ENCODE results near the gene TMBIM1.

Gene TMBIM1

DNA sequence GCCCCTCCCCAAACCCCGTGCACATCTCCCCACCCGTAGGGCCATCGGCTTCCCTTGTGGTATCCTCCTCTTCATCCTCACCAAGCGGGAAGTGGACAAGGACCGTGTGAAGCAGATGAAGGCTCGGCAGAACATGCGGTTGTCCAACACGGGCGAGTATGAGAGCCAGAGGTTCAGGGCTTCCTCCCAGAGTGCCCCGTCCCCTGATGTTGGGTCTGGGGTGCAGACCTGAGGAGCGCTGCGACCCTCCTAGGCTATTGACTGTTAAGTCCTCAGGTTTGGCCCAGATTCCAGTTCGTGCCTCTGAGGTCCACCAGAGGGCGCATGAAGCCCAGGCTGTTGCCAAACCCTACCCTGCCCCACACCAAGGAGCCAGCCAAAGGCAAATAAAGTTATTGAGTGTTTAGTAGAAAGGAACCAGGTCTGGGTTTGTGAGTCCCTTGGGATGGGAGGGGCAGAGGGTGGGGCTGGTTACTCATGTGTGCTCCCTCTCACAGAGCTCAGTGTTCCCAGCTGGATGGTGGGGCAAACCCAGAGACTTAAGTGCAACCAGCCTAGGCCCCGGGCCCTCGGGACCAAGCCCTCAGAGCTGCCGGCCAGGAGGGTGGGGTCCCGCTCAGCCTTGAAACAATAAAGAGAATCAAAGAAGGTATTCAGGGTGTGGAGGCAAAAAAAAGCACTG is 19.6 kb downstream of the TMBIM1 start:
- DNase-seq (ENCODE audit: low spot score): peak; percentile 81

DNA sequence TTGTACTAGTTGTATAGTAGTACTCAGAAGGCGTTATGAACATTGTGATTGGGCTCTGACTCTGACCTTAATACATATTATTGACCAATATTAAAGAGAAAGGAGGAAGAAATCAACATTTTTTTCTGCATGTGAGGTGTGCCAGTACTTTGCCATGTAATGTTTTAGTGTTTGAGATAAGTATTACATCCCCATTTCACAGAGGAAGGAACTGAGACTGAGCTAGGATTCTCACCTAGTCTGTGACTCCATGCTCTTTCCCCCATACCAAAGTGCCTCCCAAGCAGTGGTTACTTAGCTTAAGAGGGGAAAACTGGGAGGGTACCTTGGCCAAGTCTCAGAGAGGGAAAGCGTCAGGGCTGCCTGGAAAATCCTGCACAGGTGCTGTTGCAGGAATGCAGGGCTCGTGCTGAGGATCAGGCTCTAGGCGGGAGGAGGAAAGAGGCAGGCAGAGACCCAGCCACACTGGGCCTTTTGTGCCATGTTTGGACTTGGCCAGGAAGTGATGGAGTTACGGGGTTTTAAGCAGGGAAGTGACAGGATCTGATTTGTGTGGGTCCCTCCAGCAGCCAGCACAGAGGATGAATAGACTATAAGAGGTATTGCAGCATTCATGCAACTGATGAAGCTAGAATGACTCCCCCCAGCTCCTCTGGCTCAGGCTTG is 20.3 kb downstream of the TMBIM1 start:
- DNase-seq (ENCODE audit: low spot score): no peak

- no peak for DNase-seq (ENCODE audit: low spot score)
Measured at GRCh38 chr2:218271487-218271797, 20.9 kb downstream of the TMBIM1 start.

DNA sequence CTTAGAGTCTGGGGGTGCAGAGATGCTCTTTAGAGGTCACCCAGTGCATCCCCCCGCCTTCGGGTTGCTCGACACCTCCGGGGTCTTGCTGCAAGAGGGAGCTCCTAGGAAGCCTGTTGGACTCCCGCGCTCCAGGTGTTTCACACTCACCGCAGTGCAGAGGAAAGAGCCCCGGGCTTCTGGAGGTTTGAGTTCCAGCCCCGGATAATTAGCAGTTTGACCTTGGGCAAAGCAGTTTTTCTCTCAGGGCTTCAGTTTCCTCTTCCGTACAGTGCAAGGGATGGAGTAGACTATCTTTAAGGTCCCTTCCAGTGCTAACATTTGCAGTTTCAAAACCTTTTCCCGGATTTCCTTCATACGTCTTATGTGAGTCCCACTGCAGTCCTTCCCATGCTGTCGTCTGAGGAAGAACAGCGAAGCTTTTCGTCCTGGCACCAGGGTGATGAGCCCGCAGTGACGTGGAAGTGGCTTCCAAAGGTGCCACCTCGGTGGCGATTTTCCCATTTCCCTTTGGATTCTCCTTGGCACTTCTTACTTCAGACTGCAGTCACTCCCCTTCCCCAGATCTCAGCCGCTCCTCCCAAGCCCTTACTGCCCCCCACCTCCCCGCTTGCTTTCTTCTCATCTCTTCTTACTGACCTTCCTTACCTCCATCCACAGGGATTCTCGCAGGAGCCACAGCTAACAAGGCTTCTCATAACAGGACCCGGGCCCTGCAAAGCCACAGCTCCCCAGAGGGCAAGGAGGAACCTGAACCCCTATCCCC is 21.4 kb downstream of the TMBIM1 start:
- no peak for DNase-seq (ENCODE audit: low spot score)

DNA sequence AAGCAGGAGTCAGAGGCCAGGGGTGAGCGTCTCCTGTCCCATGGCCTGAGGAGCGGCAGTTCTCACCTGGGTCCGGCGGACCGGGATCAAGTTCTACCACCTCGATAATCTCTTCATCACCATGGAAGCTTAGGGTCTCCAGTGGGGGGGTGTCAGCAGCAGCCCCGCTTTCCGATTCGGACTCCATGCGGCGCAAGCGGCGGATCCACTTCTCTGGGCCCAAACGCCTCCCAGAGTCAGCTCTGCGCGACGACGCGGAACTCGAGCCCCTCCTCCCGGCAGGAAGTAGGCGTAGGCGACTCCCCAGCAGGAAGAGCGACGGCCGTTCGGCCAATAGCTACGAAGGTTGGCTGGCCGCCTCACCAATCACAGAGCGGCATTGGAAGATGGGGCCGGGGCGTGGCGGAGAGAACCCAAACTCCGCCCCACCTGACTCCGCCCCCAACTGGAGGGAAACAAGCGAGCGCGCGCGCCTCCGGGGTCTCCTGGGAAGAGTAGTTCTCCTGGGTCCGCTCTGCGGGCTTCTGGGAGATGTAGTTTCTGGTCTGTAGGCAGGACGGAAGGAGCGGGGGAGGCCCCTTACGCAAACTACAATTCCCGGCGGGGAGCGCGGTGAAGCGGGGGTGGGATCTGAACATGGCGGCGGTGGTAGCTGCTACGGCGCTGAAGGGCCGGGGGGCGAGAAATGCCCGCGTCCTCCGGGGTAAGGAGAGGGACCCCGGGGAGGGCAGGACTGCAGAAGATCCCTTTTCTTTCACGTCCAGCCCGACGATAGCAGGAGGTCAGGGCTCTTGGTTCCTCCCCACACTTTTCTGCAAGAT is 22.2 kb downstream of the TMBIM1 start, which contains the start of the genes AAMP and PNKD:
TSS of gene AAMP (minus strand) at position 238 of the 821 bp plus-strand sequence. CDS start at position 187, 51 bp downstream.
TSS of gene PNKD (plus strand) at position 620 of the 821 bp plus-strand sequence. CDS start at position 637, 17 bp downstream.
- peak; percentile 97 for DNase-seq (ENCODE audit: low spot score)

- DNase-seq (ENCODE audit: low spot score): no peak
Measured at GRCh38 chr2:218267259-218267658, 25.0 kb downstream of the TMBIM1 start.

- no peak for DNase-seq (ENCODE audit: low spot score)
Measured at GRCh38 chr2:218266316-218266979, 25.9 kb downstream of the TMBIM1 start.

DNA sequence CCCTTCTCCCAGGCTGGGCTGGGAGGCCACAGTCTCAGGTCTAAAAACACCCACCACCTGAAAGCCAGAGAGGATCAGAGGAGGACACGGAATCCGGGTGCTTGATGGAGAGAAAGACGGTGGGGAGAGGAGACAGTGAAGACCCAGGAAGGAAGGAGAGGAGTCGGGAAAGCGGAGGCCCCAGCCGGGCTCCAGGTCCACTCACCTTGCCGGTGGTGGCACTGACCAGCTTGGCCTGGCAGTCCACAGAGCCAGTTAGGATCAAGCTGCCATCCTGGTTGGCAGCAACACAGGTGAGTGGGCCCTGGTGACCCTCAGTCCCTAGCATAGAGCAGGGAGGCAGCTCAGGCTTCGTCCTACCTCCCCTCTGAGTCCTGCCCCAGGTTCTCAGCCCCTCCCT is 26.7 kb downstream of the TMBIM1 start:
- no peak for DNase-seq (ENCODE audit: low spot score)

- no peak for DNase-seq (ENCODE audit: low spot score)
Measured at GRCh38 chr2:218264773-218265561, 27.3 kb downstream of the TMBIM1 start.

GRCh38 chr2:218263817-218264641 is 28.3 kb downstream of the TMBIM1 start:
- DNase-seq (ENCODE audit: low spot score): no peak

DNA sequence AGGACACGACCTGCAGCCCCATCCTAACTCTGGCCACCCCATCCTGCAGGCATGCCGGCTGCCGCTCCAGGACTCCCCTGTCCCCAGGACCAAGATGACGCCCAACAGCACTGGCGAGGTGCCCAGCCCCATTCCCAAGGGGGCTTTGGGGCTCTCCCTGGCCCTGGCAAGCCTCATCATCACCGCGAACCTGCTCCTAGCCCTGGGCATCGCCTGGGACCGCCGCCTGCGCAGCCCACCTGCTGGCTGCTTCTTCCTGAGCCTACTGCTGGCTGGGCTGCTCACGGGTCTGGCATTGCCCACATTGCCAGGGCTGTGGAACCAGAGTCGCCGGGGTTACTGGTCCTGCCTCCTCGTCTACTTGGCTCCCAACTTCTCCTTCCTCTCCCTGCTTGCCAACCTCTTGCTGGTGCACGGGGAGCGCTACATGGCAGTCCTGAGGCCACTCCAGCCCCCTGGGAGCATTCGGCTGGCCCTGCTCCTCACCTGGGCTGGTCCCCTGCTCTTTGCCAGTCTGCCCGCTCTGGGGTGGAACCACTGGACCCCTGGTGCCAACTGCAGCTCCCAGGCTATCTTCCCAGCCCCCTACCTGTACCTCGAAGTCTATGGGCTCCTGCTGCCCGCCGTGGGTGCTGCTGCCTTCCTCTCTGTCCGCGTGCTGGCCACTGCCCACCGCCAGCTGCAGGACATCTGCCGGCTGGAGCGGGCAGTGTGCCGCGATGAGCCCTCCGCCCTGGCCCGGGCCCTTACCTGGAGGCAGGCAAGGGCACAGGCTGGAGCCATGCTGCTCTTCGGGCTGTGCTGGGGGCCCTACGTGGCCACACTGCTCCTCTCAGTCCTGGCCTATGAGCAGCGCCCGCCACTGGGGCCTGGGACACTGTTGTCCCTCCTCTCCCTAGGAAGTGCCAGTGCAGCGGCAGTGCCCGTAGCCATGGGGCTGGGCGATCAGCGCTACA is 29.4 kb downstream of the TMBIM1 start:
- no peak for DNase-seq (ENCODE audit: low spot score)

- no peak for DNase-seq (ENCODE audit: low spot score)
Measured at GRCh38 chr2:218262237-218262600, 30.1 kb downstream of the TMBIM1 start.

DNA sequence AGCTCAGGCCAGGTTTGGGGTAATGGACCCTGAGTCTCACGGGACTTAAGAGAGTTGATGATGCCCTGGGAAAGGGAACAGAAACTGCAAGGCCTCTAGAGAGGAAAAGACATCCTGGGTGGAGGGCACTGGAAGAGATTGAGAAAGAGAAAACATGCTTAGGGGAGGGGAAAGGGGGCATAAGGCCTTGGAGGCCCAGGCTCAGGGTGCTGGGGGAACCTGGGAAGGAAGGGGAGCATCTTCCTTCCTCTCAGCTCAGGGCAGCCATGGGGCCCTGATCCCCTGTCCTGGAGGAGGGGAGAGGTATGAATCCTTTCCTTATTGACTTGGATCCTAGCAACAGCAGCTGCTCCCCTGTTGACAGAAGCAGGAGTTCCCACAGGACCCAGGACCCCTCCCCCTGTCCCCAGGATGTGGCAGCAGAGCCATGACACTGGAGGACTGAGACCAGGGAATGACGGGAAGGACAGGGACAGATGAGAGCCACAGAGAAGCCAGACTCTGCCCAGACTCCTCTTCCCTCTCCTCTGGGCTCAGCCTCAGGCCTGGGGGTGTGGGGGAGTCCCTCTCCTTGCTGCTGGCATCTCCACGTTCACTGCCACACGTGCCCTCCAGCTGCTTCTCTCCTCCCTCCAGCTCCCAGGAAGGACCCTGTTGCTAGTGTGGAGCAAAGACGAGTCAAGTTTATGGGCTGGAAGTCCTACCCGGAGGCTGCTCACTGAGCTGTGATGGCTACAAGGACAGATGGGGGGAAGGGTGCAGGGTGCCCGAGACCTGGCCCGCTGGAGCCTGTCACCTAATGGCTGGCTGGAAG is 30.7 kb downstream of the TMBIM1 start:
- DNase-seq (ENCODE audit: low spot score): no peak

DNA sequence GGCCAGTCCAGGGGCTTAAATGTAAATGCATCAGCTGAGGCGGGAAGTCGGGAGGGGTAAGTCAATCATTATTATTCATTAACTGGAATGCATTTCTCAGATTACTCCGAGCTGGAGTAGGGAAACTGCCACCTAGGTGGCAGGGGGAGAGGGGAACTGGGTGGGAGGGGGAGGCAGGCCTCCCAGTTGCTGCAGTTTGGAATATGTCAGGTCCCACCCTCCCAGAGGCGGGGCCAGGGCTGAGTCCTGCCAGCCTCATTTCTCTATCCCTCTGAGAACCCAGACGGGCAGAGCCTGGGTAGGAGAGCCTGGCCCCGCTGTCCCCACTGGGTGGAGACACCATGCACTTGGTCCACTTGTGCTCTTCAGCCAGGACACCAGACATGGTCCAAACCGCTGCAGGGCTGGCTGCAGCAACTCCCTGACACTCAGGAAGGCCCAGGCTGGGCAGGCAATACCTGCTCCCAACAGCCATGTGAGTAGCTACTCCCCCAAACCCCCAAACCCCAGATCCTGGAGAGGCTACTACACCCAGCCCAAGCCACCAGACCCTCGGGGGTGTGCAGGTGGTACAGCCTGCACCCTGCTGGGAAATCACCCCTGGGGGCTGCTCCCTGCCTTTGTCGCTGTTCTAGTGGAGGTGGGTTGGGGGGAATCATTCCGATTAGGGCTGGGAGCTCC is 31.4 kb downstream of the TMBIM1 start, which contains the start of gene GPBAR1:
TSS of gene GPBAR1 (plus strand) at position 274 of the 681 bp plus-strand sequence. CDS start 1,710 bp downstream, outside the sequence.
- DNase-seq (ENCODE audit: low spot score): peak; percentile 76

DNA sequence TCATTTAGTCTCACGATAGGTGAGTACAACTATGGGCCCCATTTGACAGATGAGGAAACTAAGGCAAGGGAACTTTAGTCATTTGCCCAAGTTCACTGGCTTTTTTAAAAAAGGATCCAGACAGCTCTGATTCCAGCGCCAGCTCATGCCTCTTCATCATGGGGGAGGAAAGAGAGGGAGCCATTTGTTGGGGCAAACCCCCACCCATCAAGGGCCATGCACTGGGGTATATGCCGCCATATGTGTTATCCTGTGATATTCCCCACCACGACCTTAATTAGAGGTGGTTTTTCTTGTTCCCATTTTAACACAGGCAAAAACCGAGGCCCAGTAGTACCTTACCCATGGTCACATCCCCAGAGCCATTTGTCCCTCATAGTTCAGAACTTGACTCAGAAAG is 32.1 kb downstream of the TMBIM1 start:
- DNase-seq (ENCODE audit: low spot score): no peak

DNA sequence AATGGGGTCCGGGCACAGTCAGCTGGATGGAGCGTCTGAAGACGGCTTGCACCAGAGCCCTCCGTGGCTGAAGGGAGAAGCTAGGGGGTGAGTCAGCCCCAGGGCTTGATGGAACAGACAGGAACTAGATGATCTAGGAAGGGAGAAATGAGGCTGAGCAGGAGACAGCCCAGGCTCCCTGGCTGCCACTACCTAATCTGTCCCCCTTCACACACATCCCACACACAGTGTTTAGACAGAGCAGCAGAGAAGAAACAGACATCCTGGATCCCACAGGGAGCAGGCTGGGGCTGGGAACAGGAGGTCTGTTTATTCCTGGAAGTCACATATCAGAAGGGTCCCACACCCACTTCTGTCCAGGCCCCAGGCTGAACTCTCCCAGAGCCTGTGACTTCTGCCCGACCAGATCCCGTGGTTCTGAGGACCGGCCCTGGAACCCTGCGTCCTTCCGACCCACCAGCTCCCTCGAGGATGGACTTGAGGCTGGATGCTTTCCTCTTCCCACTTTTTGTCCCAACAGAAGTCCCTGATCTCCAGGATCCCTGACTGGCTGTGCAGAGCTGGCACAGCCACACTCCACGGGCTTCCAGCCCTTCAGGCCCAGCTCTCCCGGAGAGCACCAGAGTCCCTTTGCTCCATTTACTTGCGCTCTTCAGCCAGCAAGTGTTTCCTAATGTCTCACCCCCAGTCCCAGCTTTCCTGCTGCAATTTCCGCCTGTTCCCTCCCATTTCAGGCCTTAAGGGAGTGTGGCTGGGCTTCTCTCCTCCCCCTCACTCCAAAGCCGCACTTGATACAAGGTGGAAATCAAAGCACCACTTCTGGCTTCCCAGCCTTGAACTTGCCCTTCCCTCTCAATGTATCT is 33.0 kb downstream of the TMBIM1 start:
- no peak for DNase-seq (ENCODE audit: low spot score)
